Stimulated activated CD4-positive, alpha-beta T cell treated with anti-CD3 and anti-CD28 coated beads, Interleukin-1b, Interleukin-23, amount 100 ng/mL, for 1 hour (primary cell): ENCODE measurements around the gene ZC3H10.
A peak's percentile ranks its signal among the peaks of the same experiment; 100 is the strongest.
"Not testable (repeated sequence)": the region's sequence is repeated elsewhere in the genome, so short reads cannot be mapped to it uniquely, and the experiment has no call there.

Experiments
- DNase-seq, 2 donors: peaks; one replicate each; pipeline ENCODE4 v3.0.0-alpha.2; 2020; ENCODE audit warnings: low read depth in 2 of 2

Gene ZC3H10

GRCh38 chr12:56154818-56155217 is 36.8 kb downstream of the ZC3H10 start:
- no peak for DNase-seq

GRCh38 chr12:56155256-56155845 is 37.3 kb downstream of the ZC3H10 start:
- no peak for DNase-seq

GRCh38 chr12:56156464-56157200 is 38.6 kb downstream of the ZC3H10 start:
- not testable (repeated sequence) for DNase-seq

GRCh38 chr12:56157201-56158028 is 39.3 kb downstream of the ZC3H10 start:
- DNase-seq, result no peak

- peak; percentile 65 to 85 for DNase-seq
These were observed 40.2 kb downstream of the ZC3H10 start, which contains the start of gene MYL6 for GRCh38 chr12:56158029-56158925. MYL6 (plus strand) TSS chr12:56158359; CDS start chr12:56158402, 43 bp downstream.

DNA sequence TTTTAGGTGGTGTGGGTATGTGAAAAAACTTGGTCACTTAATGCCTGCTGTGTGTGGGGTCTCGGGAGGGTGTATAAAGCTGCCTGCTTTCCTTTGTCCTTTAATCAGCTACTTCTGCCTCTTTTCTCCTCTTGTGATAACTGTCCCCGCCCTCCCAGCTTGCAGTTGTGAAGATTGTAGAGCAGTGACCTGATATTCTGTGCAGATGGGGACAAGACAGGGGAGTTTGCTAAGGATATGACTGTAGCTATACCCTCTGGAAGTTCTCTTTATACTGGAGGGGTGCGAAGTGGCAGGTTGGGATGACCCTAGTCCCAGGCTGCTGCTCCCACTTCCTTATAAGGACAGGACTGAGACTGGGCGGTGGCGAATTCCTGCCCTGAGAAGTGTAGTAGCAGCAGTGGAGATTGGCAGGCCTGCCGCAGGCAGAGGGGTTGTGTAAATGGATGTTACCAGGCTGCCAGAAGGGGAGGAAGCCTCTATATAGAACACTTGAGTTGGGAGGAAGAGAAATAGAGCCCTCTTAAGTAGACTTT is 40.9 kb downstream of the ZC3H10 start:
- DNase-seq, result no peak

- no peak for DNase-seq
These were observed 41.6 kb downstream of the ZC3H10 start for GRCh38 chr12:56159482-56160192.

DNA sequence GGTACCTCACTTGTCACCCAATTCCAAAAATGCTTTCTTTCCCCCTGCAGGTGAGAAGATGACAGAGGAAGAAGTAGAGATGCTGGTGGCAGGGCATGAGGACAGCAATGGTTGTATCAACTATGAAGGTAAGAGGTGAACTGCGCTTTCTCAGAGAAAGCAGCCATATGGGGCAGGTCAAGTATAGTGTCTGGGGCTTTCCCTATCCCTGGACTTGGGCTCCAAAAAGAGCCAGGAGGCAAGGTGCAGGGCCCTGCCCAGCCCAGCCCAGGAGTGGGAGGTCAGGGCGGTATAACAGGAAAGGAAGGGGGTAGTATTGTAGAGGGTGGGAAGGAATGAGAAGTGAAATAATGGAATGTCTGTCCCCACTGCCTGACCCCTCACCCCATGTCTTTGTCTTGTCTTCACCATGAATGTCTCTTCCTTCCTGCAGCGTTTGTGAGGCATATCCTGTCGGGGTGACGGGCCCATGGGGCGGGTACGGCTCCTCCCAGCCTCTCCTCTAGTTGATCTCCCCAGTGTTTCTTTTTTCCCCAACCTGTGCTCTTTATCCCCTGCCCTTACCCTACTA is 42.2 kb downstream of the ZC3H10 start:
- DNase-seq, result peak in 1 of 2 donors; percentile 17

GRCh38 chr12:56160894-56161689 is 43.0 kb downstream of the ZC3H10 start:
- no peak for DNase-seq

DNA sequence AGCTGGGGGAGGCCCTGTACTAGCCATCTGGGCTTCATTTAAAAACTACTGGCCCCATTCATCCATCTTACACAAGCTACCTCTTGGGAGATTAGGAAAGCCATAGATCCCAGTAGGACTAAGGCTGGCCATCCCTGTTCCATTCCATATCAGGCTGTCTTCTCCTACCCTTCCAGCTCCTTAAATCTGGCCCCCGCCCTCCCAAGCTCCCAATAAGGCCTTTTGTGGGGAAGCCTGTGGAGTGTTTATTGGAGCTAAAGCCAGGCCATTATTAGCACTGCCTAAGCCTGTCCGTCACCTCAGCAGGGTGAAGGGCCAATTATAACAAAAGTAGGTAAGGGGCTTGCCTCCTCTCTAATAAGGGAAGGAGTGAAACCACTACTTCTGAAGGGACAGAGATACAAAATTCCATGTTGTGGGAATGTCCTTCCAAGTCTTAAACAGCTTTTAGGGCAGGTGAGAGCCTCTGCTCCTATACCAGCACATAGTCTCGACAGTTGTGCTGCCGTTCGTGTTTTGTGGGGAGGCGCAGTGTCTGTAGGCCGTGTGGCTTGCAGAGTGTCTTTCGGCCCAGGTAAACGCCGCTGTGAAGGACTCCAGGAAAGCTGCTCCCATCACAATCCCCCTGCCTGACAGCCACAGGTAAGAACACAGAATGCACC is 43.8 kb downstream of the ZC3H10 start:
- no peak for DNase-seq

- DNase-seq, result no peak
These were observed 44.6 kb downstream of the ZC3H10 start for GRCh38 chr12:56162468-56163290.

DNA sequence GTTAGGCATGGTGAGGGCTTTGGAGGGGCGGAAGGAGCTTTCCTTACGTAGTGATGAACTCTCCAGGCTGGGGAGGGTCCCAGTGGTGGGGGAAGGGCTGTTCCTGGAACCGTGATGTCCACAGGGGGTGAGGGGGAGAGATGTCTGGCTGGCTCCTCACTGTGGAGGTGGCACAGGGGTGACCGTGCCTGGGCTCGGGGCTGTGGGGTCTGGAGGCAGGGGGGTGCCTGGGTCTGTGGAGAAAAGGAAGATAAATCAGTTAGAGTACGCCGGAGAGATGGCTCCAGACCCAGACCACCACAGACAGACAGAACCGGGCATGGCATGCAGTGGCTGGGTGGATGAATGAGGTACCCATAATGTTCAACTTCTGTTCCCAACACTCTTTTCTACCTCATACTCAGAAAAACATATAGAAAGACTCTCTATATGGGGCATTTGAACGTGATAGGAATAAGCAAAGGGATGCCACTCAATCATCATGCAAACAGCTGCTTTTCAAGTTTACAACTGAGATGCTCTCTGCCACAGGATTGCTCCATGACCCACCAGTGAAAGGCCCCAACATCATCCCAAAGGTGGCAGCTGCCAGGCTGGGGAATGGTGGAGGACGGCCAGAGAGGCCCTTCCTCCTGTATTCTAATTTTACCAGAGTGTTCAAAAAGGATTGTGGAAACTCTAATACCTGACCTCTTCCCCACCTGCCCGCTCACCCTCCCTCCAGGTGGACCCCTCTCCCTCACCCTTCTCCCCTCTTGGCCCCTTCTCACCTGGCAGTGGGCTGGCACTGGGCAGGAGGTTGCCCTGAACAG is 45.7 kb downstream of the ZC3H10 start:
- no peak for DNase-seq

DNA sequence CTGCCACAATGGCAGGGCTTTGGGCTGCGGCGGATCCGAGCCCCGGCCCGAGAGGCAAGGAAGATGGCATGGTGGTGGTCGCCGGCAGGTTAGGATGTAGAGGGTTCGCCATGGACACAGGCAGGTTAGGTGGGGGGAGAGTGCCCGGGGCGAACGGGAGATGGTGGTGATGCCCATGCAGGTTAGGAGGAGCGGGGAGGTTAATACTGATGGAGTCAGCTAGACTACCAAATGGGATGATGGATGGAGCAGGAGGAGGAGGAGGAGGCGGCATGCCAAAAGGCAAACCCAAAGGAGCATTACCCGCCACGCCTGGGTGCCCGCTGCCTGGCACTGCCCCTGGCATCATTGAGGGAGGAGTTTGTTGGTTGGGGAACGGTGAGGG is 46.3 kb downstream of the ZC3H10 start:
- DNase-seq, result no peak

DNA sequence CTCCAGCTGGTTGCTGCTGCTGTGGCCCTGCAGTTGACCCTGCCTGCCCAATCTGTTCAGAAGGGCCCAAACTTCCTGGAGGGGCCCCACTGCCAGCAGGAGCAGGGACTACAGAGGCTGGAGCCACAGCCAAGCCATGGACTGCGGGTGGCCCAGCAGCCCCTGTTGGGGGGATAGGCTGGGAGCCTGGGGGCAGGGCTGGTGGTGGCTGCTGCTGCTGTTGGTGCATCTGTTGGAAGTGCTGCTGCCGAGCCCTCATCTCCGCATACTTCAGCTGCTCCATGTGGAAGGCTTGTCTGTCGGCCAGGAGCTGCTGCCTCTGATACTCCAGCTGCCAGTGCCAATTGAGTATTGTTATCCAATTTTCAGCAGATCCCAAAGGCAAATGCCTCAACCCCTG is 47.3 kb downstream of the ZC3H10 start:
- DNase-seq, result no peak

GRCh38 chr12:56169229-56169759 is 51.2 kb downstream of the ZC3H10 start:
- no peak for DNase-seq

- DNase-seq, result no peak
These were observed 54.8 kb downstream of the ZC3H10 start for GRCh38 chr12:56172839-56173238.
